ENCODE data around the gene DPYD. TPM values are rescaled to one million over a fixed set of nuclear protein-coding genes. Genes with fewer than 3 reads are reported as not detected.

Gene DPYD
- total and polyA plus RNA-seq, 4 donors: 17.7 to 99.3 (median 74.4) TPM

DNA sequence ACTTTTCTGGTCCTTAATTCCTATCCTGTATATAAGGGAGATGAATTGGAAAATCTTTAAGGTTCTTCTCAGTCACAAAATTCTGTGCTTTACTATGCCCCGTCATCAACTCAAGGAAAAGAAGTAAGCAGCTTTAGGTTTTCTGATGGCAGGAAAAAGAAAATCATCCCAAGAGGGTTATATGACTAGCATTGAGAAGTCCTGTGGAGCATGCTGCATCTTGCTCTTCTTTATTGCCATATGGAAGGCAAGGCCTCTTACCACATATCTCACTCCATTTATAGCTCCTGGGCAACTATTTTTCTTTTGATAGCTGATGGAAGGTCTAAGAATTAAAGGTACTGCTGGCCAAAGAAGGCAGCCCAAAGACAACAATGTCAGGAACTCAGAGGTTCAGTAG, 552.5 kb downstream of the DPYD start:
- no peaks in the 10 kb centered on the region for H3K9me3 ChIP-seq (ENCODE audit: control insufficient read depth in 4 of 4, insufficient read depth in 3 of 4, low read length in 3 of 4)
- no peaks in the 10 kb centered on the region for H3K27me3 ChIP-seq (ENCODE audit: control insufficient read depth in 3 of 3, insufficient read depth in 3 of 3, low read length in 2 of 3)
- H3K4me1 ChIP-seq (ENCODE audit: control insufficient read depth in 5 of 5, insufficient read depth in 5 of 5, low read length in 5 of 5): peaks cover 0 to 5% (median 0%) of the 10 kb centered on the region in 5 donors
- H3K9ac ChIP-seq (ENCODE audit: insufficient read depth in 1 of 2, low read length in 2 of 2): no peak overlapping the region
- no peak for DNase-seq
- peaks cover 0 to 2% (median under 1%) of the 10 kb centered on the region in 4 donors for H3K36me3 ChIP-seq (ENCODE audit: control insufficient read depth in 4 of 4, insufficient read depth in 4 of 4, low read length in 4 of 4)
- H3K27ac ChIP-seq (ENCODE audit: low read depth in 1 of 2, low read length in 1 of 2): no peak overlapping the region
- no peak overlapping the region for H3K4me3 ChIP-seq
- TF ChIP-seq, protein P1, sequence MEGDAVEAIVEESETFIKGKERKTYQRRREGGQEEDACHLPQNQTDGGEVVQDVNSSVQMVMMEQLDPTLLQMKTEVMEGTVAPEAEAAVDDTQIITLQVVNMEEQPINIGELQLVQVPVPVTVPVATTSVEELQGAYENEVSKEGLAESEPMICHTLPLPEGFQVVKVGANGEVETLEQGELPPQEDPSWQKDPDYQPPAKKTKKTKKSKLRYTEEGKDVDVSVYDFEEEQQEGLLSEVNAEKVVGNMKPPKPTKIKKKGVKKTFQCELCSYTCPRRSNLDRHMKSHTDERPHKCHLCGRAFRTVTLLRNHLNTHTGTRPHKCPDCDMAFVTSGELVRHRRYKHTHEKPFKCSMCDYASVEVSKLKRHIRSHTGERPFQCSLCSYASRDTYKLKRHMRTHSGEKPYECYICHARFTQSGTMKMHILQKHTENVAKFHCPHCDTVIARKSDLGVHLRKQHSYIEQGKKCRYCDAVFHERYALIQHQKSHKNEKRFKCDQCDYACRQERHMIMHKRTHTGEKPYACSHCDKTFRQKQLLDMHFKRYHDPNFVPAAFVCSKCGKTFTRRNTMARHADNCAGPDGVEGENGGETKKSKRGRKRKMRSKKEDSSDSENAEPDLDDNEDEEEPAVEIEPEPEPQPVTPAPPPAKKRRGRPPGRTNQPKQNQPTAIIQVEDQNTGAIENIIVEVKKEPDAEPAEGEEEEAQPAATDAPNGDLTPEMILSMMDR (IDR thresholded peaks at IDR 0.05; ENCODE audit: control extremely low read depth, extremely low read depth): no peak
- WGBS, 2 donors: 96 to 98% methylated on average over 1 of the region's 1 CpG
- ATAC-seq (ENCODE audit: insufficient read depth, low FRiP score): no peak

DNA sequence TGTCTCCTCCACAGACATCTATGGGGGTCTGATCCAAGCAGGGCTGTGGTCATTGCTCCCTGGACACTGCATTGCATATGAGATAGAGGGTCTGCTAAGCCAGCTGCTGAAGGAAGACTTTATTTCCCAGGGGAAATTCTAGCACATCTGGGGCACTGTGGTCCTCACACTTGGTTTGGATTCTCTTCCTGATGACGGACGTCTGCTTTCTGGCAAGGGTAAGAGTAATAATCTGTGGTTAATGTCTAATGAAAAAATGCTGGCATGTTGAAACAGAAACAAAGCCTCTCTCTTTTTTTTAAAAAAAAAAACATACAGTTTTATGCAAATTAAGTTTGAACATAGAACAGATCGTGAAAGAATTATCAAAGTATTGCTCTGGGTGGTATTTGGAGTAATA, 553.9 kb downstream of the DPYD start:
- 64 to 95% methylated on average over 3 of the region's 3 CpGs for WGBS, 2 donors
- H3K27me3 ChIP-seq (ENCODE audit: control insufficient read depth in 3 of 3, insufficient read depth in 3 of 3, low read length in 2 of 3): no peaks in the 10 kb centered on the region
- no peak for ATAC-seq (ENCODE audit: insufficient read depth, low FRiP score)
- no peak overlapping the region for H3K27ac ChIP-seq (ENCODE audit: low read depth in 1 of 2, low read length in 1 of 2)
- no peak overlapping the region for H3K4me3 ChIP-seq
- DNase-seq: no peak
- peaks cover 0 to 5% (median 0%) of the 10 kb centered on the region in 5 donors for H3K4me1 ChIP-seq (ENCODE audit: control insufficient read depth in 5 of 5, insufficient read depth in 5 of 5, low read length in 5 of 5)
- H3K9me3 ChIP-seq (ENCODE audit: control insufficient read depth in 4 of 4, insufficient read depth in 3 of 4, low read length in 3 of 4): no peaks in the 10 kb centered on the region
- TF ChIP-seq, protein P1 (IDR thresholded peaks at IDR 0.05; ENCODE audit: control extremely low read depth, extremely low read depth): no peak
- no peak overlapping the region for H3K9ac ChIP-seq (ENCODE audit: insufficient read depth in 1 of 2, low read length in 2 of 2)
- peaks cover 0 to 2% (median 0%) of the 10 kb centered on the region in 4 donors for H3K36me3 ChIP-seq (ENCODE audit: control insufficient read depth in 4 of 4, insufficient read depth in 4 of 4, low read length in 4 of 4)

GRCh38 chr1:97365026-97365425, 555.8 kb downstream of the DPYD start:
- Histone ChIP-seq H3K4me3 (no peak overlapping the region), H3K4me1 (ENCODE audit: control insufficient read depth in 5 of 5, insufficient read depth in 5 of 5, low read length in 5 of 5) (peaks cover 0 to 5% (median 0%) of the 10 kb centered on the region in 5 donors), H3K36me3 (ENCODE audit: control insufficient read depth in 4 of 4, insufficient read depth in 4 of 4, low read length in 4 of 4) (peaks cover 0 to 2% (median 0%) of the 10 kb centered on the region in 4 donors), H3K27ac (ENCODE audit: low read depth in 1 of 2, low read length in 1 of 2) (no peak overlapping the region), H3K27me3 (ENCODE audit: control insufficient read depth in 3 of 3, insufficient read depth in 3 of 3, low read length in 2 of 3) (no peaks in the 10 kb centered on the region), H3K9me3 (ENCODE audit: control insufficient read depth in 4 of 4, insufficient read depth in 3 of 4, low read length in 3 of 4) (no peaks in the 10 kb centered on the region), H3K9ac (ENCODE audit: insufficient read depth in 1 of 2, low read length in 2 of 2) (no peak overlapping the region)
- no peak for ATAC-seq (ENCODE audit: insufficient read depth, low FRiP score)
- WGBS, 2 donors: 87 to 93% methylated on average over 4 of the region's 4 CpGs
- no peak for DNase-seq
- TF ChIP-seq, protein P1 (IDR thresholded peaks at IDR 0.05; ENCODE audit: control extremely low read depth, extremely low read depth): no peak

DNA sequence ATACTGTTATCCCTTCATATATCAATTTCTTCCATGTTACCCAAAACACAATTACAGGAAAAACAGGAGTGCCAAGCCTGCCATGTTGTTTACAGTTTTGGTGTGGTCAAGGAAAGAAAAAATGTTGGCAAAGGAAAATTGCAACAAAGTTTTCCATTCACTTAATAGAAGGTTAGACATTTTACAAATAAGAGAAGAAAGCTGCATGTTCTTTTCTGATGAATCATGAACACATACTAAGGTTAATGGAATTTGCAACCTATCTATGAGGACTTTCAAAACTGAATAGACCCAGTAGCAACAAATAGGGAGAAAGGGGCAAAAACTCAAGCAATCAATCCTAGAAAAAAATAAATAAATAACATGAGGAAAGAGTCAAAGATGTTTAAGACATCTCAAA, 556.7 kb downstream of the DPYD start:
- ATAC-seq (ENCODE audit: insufficient read depth, low FRiP score) (no peak), DNase-seq (no peak)
- no peaks in the 10 kb centered on the region for H3K9me3 ChIP-seq (ENCODE audit: control insufficient read depth in 4 of 4, insufficient read depth in 3 of 4, low read length in 3 of 4)
- H3K36me3 ChIP-seq (ENCODE audit: control insufficient read depth in 4 of 4, insufficient read depth in 4 of 4, low read length in 4 of 4): peaks cover 0 to 2% (median 0%) of the 10 kb centered on the region in 4 donors
- TF ChIP-seq, protein P1 (IDR thresholded peaks at IDR 0.05; ENCODE audit: control extremely low read depth, extremely low read depth): no peak
- H3K27ac ChIP-seq (ENCODE audit: low read depth in 1 of 2, low read length in 1 of 2): no peak overlapping the region
- no peak overlapping the region for H3K9ac ChIP-seq (ENCODE audit: insufficient read depth in 1 of 2, low read length in 2 of 2)
- peaks cover 0 to 5% (median 0%) of the 10 kb centered on the region in 5 donors for H3K4me1 ChIP-seq (ENCODE audit: control insufficient read depth in 5 of 5, insufficient read depth in 5 of 5, low read length in 5 of 5)
- no peak overlapping the region for H3K4me3 ChIP-seq
- no peaks in the 10 kb centered on the region for H3K27me3 ChIP-seq (ENCODE audit: control insufficient read depth in 3 of 3, insufficient read depth in 3 of 3, low read length in 2 of 3)

All from lung (tissue), 12 donors.